Measurements from ENCODE around the gene RPL35A. TPM values are rescaled to one million over a fixed set of nuclear protein-coding genes. Genes with fewer than 3 reads are reported as not detected.

RPL35A gene
- total and polyA plus RNA-seq, 4 experiments from 2014 or later, result 1,277 to 2,056 (median 1,744) TPM

DNA sequence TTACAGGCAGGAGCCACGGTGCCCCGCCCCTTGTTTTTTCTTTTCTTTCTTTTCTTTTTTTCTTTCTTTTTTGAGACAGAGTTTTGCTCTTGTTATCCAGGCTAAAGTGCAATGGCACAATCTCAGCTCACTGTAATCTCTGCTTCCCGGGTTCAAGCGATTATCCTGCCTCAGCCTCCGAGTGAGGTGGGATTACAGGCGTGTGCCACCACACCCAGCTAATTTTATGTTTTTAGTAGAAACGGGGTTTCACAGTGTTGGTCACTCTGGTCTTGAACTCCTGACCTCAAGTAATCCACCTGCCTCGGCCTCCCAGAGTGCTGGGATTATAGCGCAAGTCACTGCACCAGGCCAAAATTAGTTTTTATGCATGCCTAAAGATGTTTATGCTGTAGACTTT, 2.5 kb downstream of the RPL35A start:
- peak overlapping the region in 5 of 7 donors; percentile 30 to 98 (median 77) for H3K27ac Mint-ChIP-seq
- intact Hi-C loops (cut with micrococcal nuclease), result loop anchor here (5.0 to 10.0 kb wide), 2 partner anchors 200 to 398 kb away; partner anchors contain the start of gene BDH1
- Histone ChIP-seq H3K36me3 (ENCODE audit: insufficient read depth, low read length) (peaks cover 53% of the 10 kb centered on the region), H3K4me3 (ENCODE audit: low read length in 2 of 2) (no peak overlapping the region), H3K27me3 (ENCODE audit: insufficient read depth, low read length) (no peaks in the 10 kb centered on the region), H3K9me3 (ENCODE audit: control insufficient read depth in 1 of 2, low read length in 2 of 2) (no peaks in the 10 kb centered on the region), H3K4me1 (ENCODE audit: insufficient read depth, low read length) (peaks cover 46% of the 10 kb centered on the region), H3K27ac (ENCODE audit: low read depth, low read length) (peak overlapping the region; percentile 88)
- H3K4me3 Mint-ChIP-seq, result peak overlapping the region in 5 of 8 donors; percentile 10 to 67 (median 48)
- CTCF ChIA-PET (ENCODE audit: partially characterized antibody), result interaction anchor here (1.1 kb wide), 1 partner anchor 10 kb away, joined by 3 read pairs; no protein-coding TSS in a partner anchor
- POLR2A ChIA-PET (ENCODE audit: partially characterized antibody), result no interaction called here
- H3K27me3 Mint-ChIP-seq, result no peaks in the 10 kb centered on the region
- H3K4me1 Mint-ChIP-seq, result peaks cover 19 to 59% (median 35%) of the 10 kb centered on the region in 4 donors
- no peaks in the 10 kb centered on the region for H3K9me3 Mint-ChIP-seq
- peaks cover 41 to 67% of the 10 kb centered on the region in 2 donors for H3K36me3 Mint-ChIP-seq
- no peak for DNase-seq

DNA sequence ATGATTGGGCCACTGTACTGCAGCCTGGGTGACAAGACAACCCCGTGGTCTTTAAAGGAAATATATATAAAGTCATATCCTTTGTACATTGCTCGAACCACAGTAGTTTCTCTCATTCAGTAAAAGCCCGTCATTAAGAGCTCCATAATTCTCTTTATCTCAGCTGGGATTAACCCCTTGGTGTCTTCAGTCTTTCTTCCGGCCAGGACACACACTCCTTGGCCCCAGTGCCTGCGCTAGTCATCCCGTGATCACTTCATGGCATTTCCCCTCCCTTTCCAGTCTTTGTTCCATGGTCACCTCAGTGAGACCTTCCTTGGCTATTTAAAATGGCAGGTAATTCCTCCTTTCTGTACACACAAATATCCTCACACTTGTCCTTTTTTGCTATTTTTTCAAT, 3.3 kb downstream of the RPL35A start:
- H3K4me3 ChIP-seq (ENCODE audit: low read length in 2 of 2), result no peak overlapping the region
- Mint-ChIP-seq H3K9me3 (no peaks in the 10 kb centered on the region), H3K4me1 (peaks cover 23 to 67% (median 42%) of the 10 kb centered on the region in 4 donors), H3K27ac (peak overlapping the region; percentile 44 to 98 (median 70)), H3K4me3 (peak overlapping the region in 7 of 8 donors; percentile 47 to 76 (median 58)), H3K36me3 (peaks cover 47 to 72% of the 10 kb centered on the region in 2 donors), H3K27me3 (no peaks in the 10 kb centered on the region)
- CTCF ChIA-PET (ENCODE audit: partially characterized antibody), result no interaction called here
- no peak overlapping the region for H3K27ac ChIP-seq (ENCODE audit: low read depth, low read length)
- peaks cover 51% of the 10 kb centered on the region for H3K4me1 ChIP-seq (ENCODE audit: insufficient read depth, low read length)
- DNase-seq, result no peak
- H3K27me3 ChIP-seq (ENCODE audit: insufficient read depth, low read length), result no peaks in the 10 kb centered on the region
- peaks cover 53% of the 10 kb centered on the region for H3K36me3 ChIP-seq (ENCODE audit: insufficient read depth, low read length)
- POLR2A ChIA-PET (ENCODE audit: partially characterized antibody), result no interaction called here
- H3K9me3 ChIP-seq (ENCODE audit: control insufficient read depth in 1 of 2, low read length in 2 of 2), result no peaks in the 10 kb centered on the region
- intact Hi-C loops (cut with micrococcal nuclease), result loop anchor here (5.0 to 10.0 kb wide), 2 partner anchors 201 to 399 kb away; partner anchors contain the start of gene BDH1

DNA sequence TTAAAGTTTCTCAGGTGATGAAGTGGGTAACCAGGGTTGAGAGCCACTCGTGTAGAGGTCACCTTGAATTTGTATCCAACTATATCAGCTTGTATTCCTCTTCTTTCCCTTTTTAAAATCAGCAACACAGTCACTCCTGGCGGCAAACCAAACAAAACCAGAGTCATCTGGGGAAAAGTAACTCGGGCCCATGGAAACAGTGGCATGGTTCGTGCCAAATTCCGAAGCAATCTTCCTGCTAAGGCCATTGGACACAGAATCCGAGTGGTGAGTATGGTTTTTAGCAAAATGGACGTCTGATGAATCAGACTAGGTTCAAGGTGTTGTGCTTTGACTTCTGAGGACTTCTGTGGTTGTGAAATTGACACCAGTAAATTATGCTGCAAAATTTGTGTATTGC, 3.9 kb downstream of the RPL35A start:
- H3K9me3 ChIP-seq (ENCODE audit: control insufficient read depth in 1 of 2, low read length in 2 of 2), result no peaks in the 10 kb centered on the region
- H3K36me3 ChIP-seq (ENCODE audit: insufficient read depth, low read length), result peaks cover 53% of the 10 kb centered on the region
- no peak for DNase-seq
- Mint-ChIP-seq H3K4me1 (peaks cover 27 to 72% (median 46%) of the 10 kb centered on the region in 4 donors), H3K4me3 (peak overlapping the region in 3 of 8 donors; percentile 26 to 76 (median 58)), H3K27me3 (no peaks in the 10 kb centered on the region), H3K36me3 (peaks cover 48 to 74% of the 10 kb centered on the region in 2 donors), H3K27ac (peak overlapping the region in 4 of 7 donors; percentile 38 to 98 (median 51)), H3K9me3 (no peaks in the 10 kb centered on the region)
- peaks cover 57% of the 10 kb centered on the region for H3K4me1 ChIP-seq (ENCODE audit: insufficient read depth, low read length)
- no peak overlapping the region for H3K27ac ChIP-seq (ENCODE audit: low read depth, low read length)
- no peaks in the 10 kb centered on the region for H3K27me3 ChIP-seq (ENCODE audit: insufficient read depth, low read length)
- ChIA-PET POLR2A (ENCODE audit: partially characterized antibody) (no interaction called here), CTCF (ENCODE audit: partially characterized antibody) (no interaction called here)
- H3K4me3 ChIP-seq (ENCODE audit: low read length in 2 of 2), result no peak overlapping the region
- intact Hi-C loops (cut with micrococcal nuclease), result loop anchor here (5.0 to 10.0 kb wide), 2 partner anchors 202 to 399 kb away; partner anchors contain the start of gene BDH1

GRCh38 chr3:197955892-197956477, 6.0 kb downstream of the RPL35A start:
- peak overlapping the region in 5 of 7 donors; percentile 13 to 98 (median 37) for H3K27ac Mint-ChIP-seq
- DNase-seq, result no peak
- Histone ChIP-seq H3K4me1 (ENCODE audit: insufficient read depth, low read length) (peaks cover 63% of the 10 kb centered on the region), H3K36me3 (ENCODE audit: insufficient read depth, low read length) (peaks cover 53% of the 10 kb centered on the region), H3K9me3 (ENCODE audit: control insufficient read depth in 1 of 2, low read length in 2 of 2) (no peaks in the 10 kb centered on the region), H3K4me3 (ENCODE audit: low read length in 2 of 2) (no peak overlapping the region), H3K27me3 (ENCODE audit: insufficient read depth, low read length) (no peaks in the 10 kb centered on the region), H3K27ac (ENCODE audit: low read depth, low read length) (no peak overlapping the region)
- H3K4me3 Mint-ChIP-seq, result peak overlapping the region in 1 of 8 donors; percentile 5
- ChIA-PET CTCF (ENCODE audit: partially characterized antibody) (no interaction called here), POLR2A (ENCODE audit: partially characterized antibody) (interaction anchor here (0.6 to 0.8 kb wide), 2 partner anchors 165 to 1707 kb away, joined by 3 to 4 read pairs; partner anchors contain the start of gene LRCH3)
- peaks cover 44 to 72% of the 10 kb centered on the region in 2 donors for H3K36me3 Mint-ChIP-seq
- H3K4me1 Mint-ChIP-seq, result peaks cover 32 to 72% (median 49%) of the 10 kb centered on the region in 4 donors
- H3K27me3 Mint-ChIP-seq, result no peaks in the 10 kb centered on the region
- intact Hi-C loops (cut with micrococcal nuclease), result loop anchor here (10.0 kb wide), 1 partner anchor 401 kb away; the partner anchor contains the start of gene BDH1
- H3K9me3 Mint-ChIP-seq, result no peaks in the 10 kb centered on the region

DNA sequence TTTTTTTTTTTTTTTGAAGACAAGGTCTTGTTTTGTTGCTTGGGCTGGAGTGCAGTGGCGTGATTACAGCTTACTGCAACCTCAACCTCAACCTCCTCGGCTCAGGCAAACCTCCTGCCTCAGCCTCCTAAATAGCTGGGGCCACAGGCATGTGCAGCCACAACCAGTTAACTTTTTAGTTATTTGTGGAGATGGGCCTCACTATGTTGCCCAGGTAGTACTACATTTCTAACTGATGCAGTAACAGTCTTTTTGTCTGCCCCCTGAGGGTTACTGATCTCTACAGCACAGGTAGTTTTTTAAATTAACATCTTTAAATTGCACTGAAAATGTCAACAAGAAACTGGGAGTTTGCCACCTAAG, 6.6 kb downstream of the RPL35A start:
- ChIA-PET POLR2A (ENCODE audit: partially characterized antibody) (interaction anchor here (0.6 to 0.8 kb wide), 2 partner anchors 165 to 1708 kb away, joined by 3 to 4 read pairs; partner anchors contain the start of gene LRCH3), CTCF (ENCODE audit: partially characterized antibody) (no interaction called here)
- Mint-ChIP-seq H3K27me3 (no peaks in the 10 kb centered on the region), H3K27ac (peak overlapping the region in 5 of 7 donors; percentile 35 to 98 (median 81)), H3K36me3 (peaks cover 41 to 66% of the 10 kb centered on the region in 2 donors), H3K9me3 (no peaks in the 10 kb centered on the region), H3K4me3 (peak overlapping the region in 1 of 8 donors; percentile 11), H3K4me1 (peaks cover 36 to 72% (median 51%) of the 10 kb centered on the region in 4 donors)
- Histone ChIP-seq H3K9me3 (ENCODE audit: control insufficient read depth in 1 of 2, low read length in 2 of 2) (no peaks in the 10 kb centered on the region), H3K36me3 (ENCODE audit: insufficient read depth, low read length) (peaks cover 50% of the 10 kb centered on the region), H3K4me1 (ENCODE audit: insufficient read depth, low read length) (peaks cover 63% of the 10 kb centered on the region), H3K4me3 (ENCODE audit: low read length in 2 of 2) (no peak overlapping the region), H3K27me3 (ENCODE audit: insufficient read depth, low read length) (no peaks in the 10 kb centered on the region), H3K27ac (ENCODE audit: low read depth, low read length) (peak overlapping the region; percentile 7)
- intact Hi-C loops (cut with micrococcal nuclease), result loop anchor here (10.0 kb wide), 1 partner anchor 402 kb away; the partner anchor contains the start of gene BDH1
- no peak for DNase-seq

DNA sequence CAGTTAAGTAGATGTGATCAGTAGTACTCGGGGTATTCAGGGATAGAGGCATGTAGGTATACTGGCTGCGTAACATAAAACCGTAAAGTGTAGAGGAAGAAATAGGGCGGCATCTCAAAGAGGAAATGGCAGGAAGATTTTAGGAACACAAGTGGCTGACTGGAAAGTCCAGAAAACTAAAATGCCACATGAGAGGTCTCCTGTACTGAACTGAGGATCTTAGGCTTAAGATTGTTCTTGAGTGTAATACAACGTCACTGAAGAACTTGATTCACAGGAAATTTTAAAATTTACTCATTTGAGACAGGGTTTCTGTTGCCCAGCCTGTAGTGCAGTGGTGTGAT, 7.8 kb downstream of the RPL35A start:
- peaks cover 34 to 73% (median 56%) of the 10 kb centered on the region in 4 donors for H3K4me1 Mint-ChIP-seq
- Histone ChIP-seq H3K9me3 (ENCODE audit: control insufficient read depth in 1 of 2, low read length in 2 of 2) (no peaks in the 10 kb centered on the region), H3K4me3 (ENCODE audit: low read length in 2 of 2) (no peak overlapping the region), H3K36me3 (ENCODE audit: insufficient read depth, low read length) (peaks cover 43% of the 10 kb centered on the region), H3K27me3 (ENCODE audit: insufficient read depth, low read length) (no peaks in the 10 kb centered on the region), H3K27ac (ENCODE audit: low read depth, low read length) (no peak overlapping the region), H3K4me1 (ENCODE audit: insufficient read depth, low read length) (peaks cover 58% of the 10 kb centered on the region)
- DNase-seq, result no peak
- peak overlapping the region in 6 of 7 donors; percentile 54 to 98 (median 72) for H3K27ac Mint-ChIP-seq
- intact Hi-C loops (cut with micrococcal nuclease), result loop anchor here (10.0 kb wide), 1 partner anchor 403 kb away; the partner anchor contains the start of gene BDH1
- no peaks in the 10 kb centered on the region for H3K27me3 Mint-ChIP-seq
- H3K9me3 Mint-ChIP-seq, result no peaks in the 10 kb centered on the region
- ChIA-PET POLR2A (ENCODE audit: partially characterized antibody) (interaction anchor here (2.2 kb wide), 1 partner anchor 8 kb away, joined by 17 read pairs; the partner anchor contains the start of gene RPL35A), CTCF (ENCODE audit: partially characterized antibody) (no interaction called here)
- peaks cover 39 to 63% of the 10 kb centered on the region in 2 donors for H3K36me3 Mint-ChIP-seq
- peak overlapping the region in 4 of 8 donors; percentile 7 to 62 (median 30) for H3K4me3 Mint-ChIP-seq

GRCh38 chr3:197958346-197958745, 8.4 kb downstream of the RPL35A start:
- Histone ChIP-seq H3K9me3 (ENCODE audit: control insufficient read depth in 1 of 2, low read length in 2 of 2) (no peaks in the 10 kb centered on the region), H3K27ac (ENCODE audit: low read depth, low read length) (no peak overlapping the region), H3K27me3 (ENCODE audit: insufficient read depth, low read length) (no peaks in the 10 kb centered on the region), H3K36me3 (ENCODE audit: insufficient read depth, low read length) (peaks cover 38% of the 10 kb centered on the region), H3K4me3 (ENCODE audit: low read length in 2 of 2) (no peak overlapping the region), H3K4me1 (ENCODE audit: insufficient read depth, low read length) (peaks cover 53% of the 10 kb centered on the region)
- H3K4me3 Mint-ChIP-seq, result peak overlapping the region in 6 of 8 donors; percentile 19 to 78 (median 39)
- H3K27me3 Mint-ChIP-seq, result no peaks in the 10 kb centered on the region
- H3K36me3 Mint-ChIP-seq, result peaks cover 35 to 58% of the 10 kb centered on the region in 2 donors
- ChIA-PET POLR2A (ENCODE audit: partially characterized antibody) (interaction anchor here (2.2 kb wide), 1 partner anchor 8 kb away, joined by 17 read pairs; the partner anchor contains the start of gene RPL35A), CTCF (ENCODE audit: partially characterized antibody) (no interaction called here)
- no peaks in the 10 kb centered on the region for H3K9me3 Mint-ChIP-seq
- H3K27ac Mint-ChIP-seq, result peak overlapping the region; percentile 67 to 98 (median 83)
- intact Hi-C loops (cut with micrococcal nuclease), result loop anchor here (10.0 kb wide), 1 partner anchor 404 kb away; the partner anchor contains the start of gene BDH1
- DNase-seq, result no peak
- peaks cover 34 to 67% (median 51%) of the 10 kb centered on the region in 4 donors for H3K4me1 Mint-ChIP-seq
